H1 (cell line): ENCODE measurements around the gene PTDSS2. TPM values are rescaled to one million over a fixed set of nuclear protein-coding genes. Genes with fewer than 3 reads are reported as not detected.

Source experiments
- CTCF ChIA-PET: fragments of 300-600 bp; sonication (Branson Sonifier 250); formaldehyde crosslinking; loops from one replicate; lab custom pipeline; 2021; ENCODE audit not compliant: partially characterized antibody; lab: Charles Lee
- POLR2A ChIA-PET: fragments of 300-600 bp; sonication (Branson Sonifier 250); formaldehyde crosslinking; loops from one replicate; lab custom pipeline; 2021; ENCODE audit warnings: inconsistent platforms; ENCODE audit not compliant: partially characterized antibody; lab: Charles Lee
- DNase-seq, 2 experiments: peaks; one replicate each; pipeline versions ENCODE4 v3.0.0 to v3.0.0-alpha.2; 2010 to 2022; ENCODE audit warnings: low spot score in 2 of 2, low read depth in 1 of 2, mixed read lengths in 1 of 2
- FAIRE-seq: peaks from 2 replicates; lab custom pipeline; 2011; peaks lifted over from hg19 to GRCh38; lab: Jason Lieb, UNC
- H2AFZ ChIP-seq: 2 replicates; pipeline ENCODE4 v1.8.1; 2012; ENCODE audit warnings: low read length, inconsistent platforms
- H2AK5ac ChIP-seq: 2 replicates; pipeline ENCODE4 v1.6.1; 2013; ENCODE audit warnings: low read depth, low read length
- H2BK120ac ChIP-seq: replicated peaks from 2 replicates; pipeline ENCODE3; 2013; ENCODE audit warnings: low read depth, low read length, inconsistent platforms
- H2BK12ac ChIP-seq: 2 replicates; pipeline ENCODE4 v1.6.1; 2013; ENCODE audit warnings: low read depth, low read length
- H2BK15ac ChIP-seq: 2 replicates; pipeline ENCODE4 v1.6.1; 2013; ENCODE audit warnings: low read length
- H2BK20ac ChIP-seq: 2 replicates; pipeline ENCODE4 v1.6.1; 2013; ENCODE audit warnings: low read length
- H2BK5ac ChIP-seq: 2 replicates; pipeline ENCODE4 v1.6.1; 2013; ENCODE audit warnings: low read depth, low read length
- H3K14ac ChIP-seq: 2 replicates; pipeline ENCODE4 v1.6.1; 2013; ENCODE audit warnings: inconsistent platforms; ENCODE audit not compliant: insufficient read length
- H3K18ac ChIP-seq: 2 replicates; pipeline ENCODE4 v1.6.1; 2013; ENCODE audit warnings: low read length; ENCODE audit errors: extremely low read depth
- H3K23ac ChIP-seq: 2 replicates; pipeline ENCODE4 v1.6.1; 2013; ENCODE audit warnings: inconsistent platforms; ENCODE audit not compliant: insufficient read length
- H3K23me2 ChIP-seq: 2 replicates; pipeline ENCODE4 v1.6.1; 2013; ENCODE audit warnings: low read depth, low read length
- H3K27ac ChIP-seq: 2 replicates; pipeline ENCODE4 v1.6.1; 2011; ENCODE audit warnings: low read depth, low read length, inconsistent platforms
- H3K27me3 ChIP-seq, 4 experiments: replicated peaks in 1 of 4; 1 replicate in 1 of 4; 2 replicates in 3 of 4; pipeline versions ENCODE4 v1.6.1 to v1.8.1; 2011 to 2013; ENCODE audit warnings: low read length in 3 of 4, mild to moderate bottlenecking in 3 of 4, inconsistent platforms in 2 of 4, mixed read lengths in 2 of 4, moderate library complexity in 1 of 4; ENCODE audit not compliant: control insufficient read depth in 3 of 4, insufficient read depth in 3 of 4; ENCODE audit errors: extremely low read depth in 1 of 4
- H3K36me3 ChIP-seq, 4 experiments: 2 replicates each; pipeline versions ENCODE4 v1.6.1 to v1.8.1; 2011 to 2013; ENCODE audit warnings: mild to moderate bottlenecking in 4 of 4, low read length in 3 of 4, moderate library complexity in 2 of 4, control low read depth in 1 of 4, inconsistent platforms in 1 of 4; ENCODE audit not compliant: insufficient read depth in 4 of 4, control insufficient read depth in 2 of 4
- H3K4ac ChIP-seq: replicated peaks from 2 replicates; pipeline ENCODE3; 2013; ENCODE audit warnings: low read length, low read depth, mixed read lengths, inconsistent platforms; ENCODE audit not compliant: insufficient read length
- H3K4me1 ChIP-seq, 4 experiments: replicated peaks in 1 of 4; 1 replicate in 1 of 4; 2 replicates in 3 of 4; pipeline versions ENCODE4 v1.6.1 to v1.8.1; 2011 to 2013; ENCODE audit warnings: low read length in 3 of 4, inconsistent platforms in 2 of 4, mixed read lengths in 1 of 4; ENCODE audit not compliant: insufficient read depth in 4 of 4, control insufficient read depth in 3 of 4
- H3K4me2 ChIP-seq, 2 experiments: 2 replicates each; pipeline versions ENCODE4 v1.6.1 to v1.8.1; 2011 to 2013; ENCODE audit warnings: low read depth in 2 of 2, low read length in 2 of 2, control low read depth in 1 of 2, inconsistent platforms in 1 of 2, mild to moderate bottlenecking in 1 of 2; ENCODE audit not compliant: insufficient read depth in 1 of 2
- H3K4me3 ChIP-seq, 4 experiments: fragments of 200-600, 300-600 bp in 1 of 4; sonication (generic), shearing (Covaris generic), sonication (Bioruptor Twin) in 1 of 4; 2 replicates each; pipeline versions ENCODE4 v1.5.1 to v1.8.1; 2011 to 2016; ENCODE audit warnings: low read length in 4 of 4, low read depth in 3 of 4, control low read depth in 2 of 4, inconsistent platforms in 2 of 4, mild to moderate bottlenecking in 2 of 4, mixed read lengths in 1 of 4, moderate library complexity in 1 of 4; ENCODE audit not compliant: insufficient read depth in 2 of 4; ENCODE audit errors: extremely low read depth in 1 of 4
- H3K56ac ChIP-seq: replicated peaks from 2 replicates; pipeline ENCODE3; 2013; ENCODE audit warnings: low read depth, mild to moderate bottlenecking, mixed read lengths, low read length, inconsistent platforms; ENCODE audit not compliant: insufficient read length
- H3K79me1 ChIP-seq: 2 replicates; pipeline ENCODE4 v1.6.1; 2013; ENCODE audit warnings: low read depth, low read length, control low read depth
- H3K79me2 ChIP-seq, 2 experiments: 2 replicates each; pipeline versions ENCODE4 v1.6.1 to v1.8.1; 2012 to 2013; ENCODE audit warnings: low read length in 2 of 2, mild to moderate bottlenecking in 2 of 2, inconsistent platforms in 1 of 2; ENCODE audit not compliant: insufficient read depth in 2 of 2, control insufficient read depth in 1 of 2
- H3K9ac ChIP-seq, 4 experiments: replicated peaks in 1 of 4; 1 replicate in 1 of 4; 2 replicates in 3 of 4; pipeline versions ENCODE4 v1.6.1 to v1.8.1; 2011 to 2013; ENCODE audit warnings: low read depth in 3 of 4, low read length in 3 of 4, control low read depth in 2 of 4, mild to moderate bottlenecking in 2 of 4, moderate library complexity in 2 of 4, inconsistent platforms in 1 of 4; ENCODE audit errors: extremely low read depth in 1 of 4
- H3K9me3 ChIP-seq, 2 experiments: 2 replicates each; pipeline versions ENCODE4 v1.6.1 to v1.8.1; 2012 to 2013; ENCODE audit warnings: mild to moderate bottlenecking in 2 of 2, moderate library complexity in 2 of 2, control low read depth in 1 of 2, inconsistent platforms in 1 of 2, low read depth in 1 of 2, low read length in 1 of 2, mixed read lengths in 1 of 2; ENCODE audit not compliant: insufficient read depth in 2 of 2
- H4K20me1 ChIP-seq, 2 experiments: replicated peaks in 1 of 2; 2 replicates each; pipeline versions ENCODE3 to v1.8.1; 2011 to 2013; ENCODE audit warnings: inconsistent platforms in 2 of 2, low read length in 2 of 2, mild to moderate bottlenecking in 1 of 2; ENCODE audit not compliant: insufficient read depth in 2 of 2, control insufficient read depth in 1 of 2
- H4K5ac ChIP-seq: 2 replicates; pipeline ENCODE4 v1.6.1; 2013; ENCODE audit warnings: low read length, low read depth, mixed read lengths, inconsistent platforms; ENCODE audit not compliant: insufficient read length
- H4K8ac ChIP-seq: 2 replicates; pipeline ENCODE4 v1.8.0; 2013; ENCODE audit warnings: mild to moderate bottlenecking, moderate library complexity, low read length, inconsistent platforms; ENCODE audit not compliant: insufficient read depth; ENCODE audit errors: extremely low read depth
- H4K91ac ChIP-seq: replicated peaks from 2 replicates; pipeline ENCODE3; 2013; ENCODE audit warnings: low read length, mixed read lengths, inconsistent platforms; ENCODE audit not compliant: insufficient read length
- ATF2 ChIP-seq: IDR thresholded peaks from 2 replicates; pipeline ENCODE4 v1.6.1; 2012; ENCODE audit warnings: low read length, inconsistent platforms
- BRCA1 ChIP-seq: IDR thresholded peaks from 2 replicates; pipeline ENCODE4 v1.6.1; 2012; ENCODE audit warnings: low read depth, low read length, improper control_type of control experiment
- EZH2 ChIP-seq: fragments of 200-600 bp; sonication (generic); IDR thresholded peaks from 2 replicates; pipeline ENCODE4 v1.7.1; 2012; ENCODE audit warnings: low read depth, mild to moderate bottlenecking, moderate library complexity, low read length, inconsistent platforms; ENCODE audit not compliant: severe bottlenecking
- HDAC6 ChIP-seq: IDR thresholded peaks from one replicate; pipeline ENCODE4 v1.7.1; 2012; ENCODE audit warnings: low read depth, mild to moderate bottlenecking, inconsistent platforms, low read length, moderate library complexity
- RAD21 ChIP-seq, 2 experiments: IDR thresholded peaks in 1 of 2; conservative IDR thresholded peaks in 1 of 2; 2 replicates each; pipeline ENCODE4 v1.6.1; 2011; ENCODE audit warnings: low read depth in 2 of 2, low read length in 2 of 2, improper control_type of control experiment in 1 of 2, inconsistent platforms in 1 of 2, mild to moderate bottlenecking in 1 of 2, moderate library complexity in 1 of 2
- SP1 ChIP-seq: IDR thresholded peaks from 2 replicates; pipeline ENCODE4 v1.6.1; 2011; ENCODE audit warnings: low read depth, low read length
- SUZ12 ChIP-seq: fragments of 200-600 bp; sonication (generic); IDR thresholded peaks from 2 replicates; pipeline ENCODE4 v1.6.1; 2012; ENCODE audit warnings: mild to moderate bottlenecking, inconsistent platforms, low read length, moderate library complexity, mixed read lengths
- USF2 ChIP-seq: IDR thresholded peaks from 2 replicates; pipeline ENCODE4 v1.6.1; 2011; ENCODE audit warnings: low read length, improper control_type of control experiment
- whole genome bisulfite sequencing, 2 experiments: shearing (Covaris generic) in 1 of 2; methylation state at CpG; one replicate each; pipeline versions ENCODE4 v1.1.6 to v1.1.7; 2013 to 2015; ENCODE audit warnings: low lambda C conversion rate in 2 of 2, mixed read lengths in 2 of 2, inconsistent platforms in 1 of 2, low coverage in 1 of 2, missing lambda C conversion rate in 1 of 2; ENCODE audit not compliant: insufficient replicate concordance in 2 of 2, insufficient coverage in 1 of 2, insufficient read length in 1 of 2; ENCODE audit errors: extremely low coverage in 1 of 2, missing lambda C conversion rate in 1 of 2; 5-methylcytosine and 5-hydroxymethylcytosine counted together
- polyA plus RNA-seq, 7 experiments: library from polyadenylated mRNA; depleted of rRNA in 3 of 7; stranded (reverse) in 5 of 7; unstranded in 2 of 7; fragments of >200 nt in 5 of 7; fragments of 200-250 nt in 2 of 7; gene quantifications; 1 replicate in 5 of 7; 2 replicates in 1 of 7; 4 replicates in 1 of 7; pipeline versions ENCODE4 v1.2.1 to v1.2.3, GENCODE V29; 2011 to 2013; ENCODE audit warnings: missing spikeins in 2 of 7, mixed read lengths in 2 of 7
- total RNA-seq: library from RNA; stranded (reverse); fragmentation: NEBNext Ultra II Directional; extraction: Animal tissue kit (Norgen Biotek cat#: 25700); gene quantifications from 2 replicates; pipeline ENCODE4 v1.2.1, GENCODE V29; 2021

PTDSS2 gene
- total and polyA plus RNA-seq, 2 of the 8 experiments (the other 6 are each of a cell fraction or from before 2014, with no cell fraction given) = 48.7 to 68.2 TPM

GRCh38 chr11:462107-462890 lies 12.2 kb downstream of the PTDSS2 start:
- Histone ChIP-seq H2BK5ac (no peak overlapping the region), H3K23ac (no peak overlapping the region), H3K4me1 (peaks cover 0 to 9% (median 0%) of the 10 kb centered on the region in 4 experiments; a peak in 3 of 7 replicates), H3K4me3 (no peak overlapping the region), H4K91ac (no peak overlapping the region), H3K4me2 (no peak overlapping the region), H3K23me2 (0 out of 2 replicates have a peak, but pooled peaks cover 1% of the 10 kb centered on the region), H2BK20ac (no peak overlapping the region), H3K9ac (no peak overlapping the region), H3K18ac (no peak overlapping the region), H4K20me1 (peaks cover 0 to 16% of the 10 kb centered on the region in 2 experiments), H2AFZ (no peak overlapping the region), H3K56ac (no peak overlapping the region), H2AK5ac (no peak overlapping the region), H3K27me3 (no peaks in the 10 kb centered on the region), H4K8ac (no peak overlapping the region), H3K27ac (no peak overlapping the region), H4K5ac (no peak overlapping the region), H3K79me2 (peaks cover 7 to 24% of the 10 kb centered on the region in 2 experiments), H2BK120ac (no peak overlapping the region), H3K36me3 (peaks cover 5 to 13% (median 8%) of the 10 kb centered on the region in 4 experiments; a peak in 5 of 8 replicates), H3K9me3 (no peaks in the 10 kb centered on the region), H2BK12ac (no peak overlapping the region), H2BK15ac (no peak overlapping the region), H3K4ac (no peak overlapping the region), H3K79me1 (peaks cover 23% of the 10 kb centered on the region), H3K14ac (no peak overlapping the region)
- DNase-seq = no peak
- ChIA-PET CTCF (interaction anchor here (0.6 to 1.4 kb wide), 4 partner anchors 14 to 453 kb away, joined by 4 to 5 read pairs (median 4); no protein-coding TSS in a partner anchor), POLR2A (interaction anchor here (1.1 to 2.5 kb wide), 2 partner anchors 10 to 13 kb away, joined by 4 to 11 read pairs; partner anchors contain the start of gene PTDSS2)
- FAIRE-seq = no peak
- 94% methylated on average over 15 of the region's 16 CpGs; no CpG with 5 or more reads in 1 of the 2 experiments for WGBS, 2 experiments
- TF ChIP-seq SUZ12 (no peak), ATF2 (no peak), RAD21 (IDR thresholded peaks at IDR 0.05 in 1 of 2, conservative IDR thresholded peaks at IDR 0.05 in 1 of 2; ENCODE audit: low read depth in 2 of 2, low read length in 2 of 2) (no peak), HDAC6 (no peak), USF2 (no peak), BRCA1 (no peak), EZH2 (no peak), SP1 (no peak)
